ENCODE measurements around the gene ACY1.
"Not testable (repeated sequence)": the region's sequence is repeated elsewhere in the genome, so short reads cannot be mapped to it uniquely, and the experiment has no call there.

The ACY1 gene

GRCh38 chr3:52025453-52025852 is 42.1 kb downstream of the ACY1 start:
- no peak for DNase-seq (ENCODE audit: low read depth)

- no peak for DNase-seq (ENCODE audit: low read depth)
These were observed 42.7 kb downstream of the ACY1 start for GRCh38 chr3:52026041-52026440.

GRCh38 chr3:52028572-52028971 is 45.2 kb downstream of the ACY1 start:
- DNase-seq (ENCODE audit: low read depth) = no peak

GRCh38 chr3:52029053-52029452 is 45.7 kb downstream of the ACY1 start:
- DNase-seq (ENCODE audit: low read depth) = no peak

- no peak for DNase-seq (ENCODE audit: low read depth)
These were observed 46.2 kb downstream of the ACY1 start for GRCh38 chr3:52029535-52029934.

GRCh38 chr3:52030714-52031310 is 47.5 kb downstream of the ACY1 start:
- DNase-seq (ENCODE audit: low read depth) = no peak

- DNase-seq (ENCODE audit: low read depth) = no peak
These were observed 48.6 kb downstream of the ACY1 start for GRCh38 chr3:52031896-52032295.

- no peak for DNase-seq (ENCODE audit: low read depth)
These were observed 49.5 kb downstream of the ACY1 start for GRCh38 chr3:52032702-52033408.

- not testable (repeated sequence) for DNase-seq (ENCODE audit: low read depth)
These were observed 50.4 kb downstream of the ACY1 start for GRCh38 chr3:52033748-52034147.

GRCh38 chr3:52034212-52034611 is 50.9 kb downstream of the ACY1 start:
- no peak for DNase-seq (ENCODE audit: low read depth)

- no peak for DNase-seq (ENCODE audit: low read depth)
These were observed 51.3 kb downstream of the ACY1 start for GRCh38 chr3:52034651-52035050.

- no peak for DNase-seq (ENCODE audit: low read depth)
These were observed 52.9 kb downstream of the ACY1 start for GRCh38 chr3:52036222-52036694.

GRCh38 chr3:52036829-52037228 is 53.5 kb downstream of the ACY1 start:
- DNase-seq (ENCODE audit: low read depth) = no peak

GRCh38 chr3:52037291-52037690 is 54.0 kb downstream of the ACY1 start:
- DNase-seq (ENCODE audit: low read depth) = no peak

- DNase-seq (ENCODE audit: low read depth) = no peak
These were observed 54.9 kb downstream of the ACY1 start for GRCh38 chr3:52038227-52038626.
